HL-60 (cell line): ENCODE data around the gene ADCY5.

Source experiments
- CTCF ChIP-seq: IDR thresholded peaks from one replicate; pipeline ENCODE4 v1.5.1; 2011; ENCODE audit warnings: low read length, control low read depth, inconsistent platforms; ENCODE audit not compliant: insufficient read depth
- GABPA ChIP-seq: IDR thresholded peaks from 2 replicates; pipeline ENCODE4 v1.6.1; 2012; ENCODE audit warnings: low read depth
- POLR2AphosphoS5 ChIP-seq: IDR thresholded peaks from 2 replicates; pipeline ENCODE4 v1.6.1; 2012; ENCODE audit warnings: low read depth
- REST ChIP-seq: IDR thresholded peaks from 2 replicates; pipeline ENCODE4 v1.6.1; 2012; ENCODE audit warnings: low read depth; ENCODE audit not compliant: insufficient replicate concordance

GRCh38 chr3:123397921-123398785 is 50.7 kb downstream of the ADCY5 start:
- TF ChIP-seq CTCF (no peak), REST (no peak), POLR2AphosphoS5 (no peak), GABPA (no peak)
